ENCODE measurements around the gene MFRP. TPM values are rescaled to one million over a fixed set of nuclear protein-coding genes. Genes with fewer than 3 reads are reported as not detected.

The MFRP gene
- total and polyA plus RNA-seq, 9 of the 15 experiments (the other 6 are each of a cell fraction or from before 2014, with no cell fraction given) = not detected

DNA sequence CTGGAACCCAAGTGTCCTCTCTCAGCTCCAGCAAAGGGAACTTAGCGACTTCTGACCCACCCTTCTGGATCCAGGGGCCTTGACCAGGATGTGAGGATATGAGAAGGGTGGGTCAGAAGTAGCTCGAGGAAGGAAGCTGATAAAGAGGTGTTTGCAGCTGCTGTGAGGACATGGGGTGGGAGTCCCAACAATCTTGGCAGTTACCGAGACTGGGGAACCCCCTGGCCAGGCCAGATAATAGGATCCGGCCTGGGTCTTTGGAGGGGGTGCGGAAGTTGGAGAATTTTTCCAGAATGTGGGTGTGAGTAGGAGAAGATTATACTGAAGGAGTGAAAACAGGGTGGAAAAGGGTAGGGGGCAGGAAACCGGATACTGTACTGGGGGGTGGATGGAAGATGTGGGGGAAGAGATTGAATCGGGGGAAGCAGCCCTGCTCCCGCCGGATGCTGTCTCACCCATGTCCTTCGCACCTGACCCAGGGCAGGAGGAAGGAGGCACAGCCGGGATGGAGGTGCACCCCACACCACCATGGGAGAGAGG lies 26.7 kb downstream of the MFRP start (continued):
- TF ChIP-seq NR4A1 (CRISPR knock-in tag; IDR thresholded peaks at IDR 0.05) (no peak), NR4A1 (tag; IDR thresholded peaks at IDR 0.05) (no peak), HNRNPUL1 (IDR thresholded peaks at IDR 0.05; ENCODE audit: low read length) (no peak), ZNF197 (CRISPR knock-in tag; IDR thresholded peaks at IDR 0.05; ENCODE audit: low read depth) (no peak), CCAR2 (IDR thresholded peaks at IDR 0.05; ENCODE audit: low read depth, low read length) (no peak), SOX6 (IDR thresholded peaks at IDR 0.05) (no peak; the same call in 1 of the 2 replicates), SMARCE1 (IDR thresholded peaks at IDR 0.05) (peak; percentile 52; the same call in 1 of the 2 replicates), ARHGAP35 (IDR thresholded peaks at IDR 0.05; ENCODE audit: partially characterized antibody) (no peak), ZNF217 (CRISPR knock-in tag; IDR thresholded peaks at IDR 0.05) (no peak), BCOR (IDR thresholded peaks at IDR 0.05) (0 out of 2 replicates have a peak, but pooled peaks have one; percentile 18), RBM15 (IDR thresholded peaks at IDR 0.05; ENCODE audit: insufficient read depth, low read length) (no peak), BDP1 (IDR thresholded peaks at IDR 0.05; ENCODE audit: insufficient read depth, insufficient read length) (no peak)
- TF ChIP-seq, protein P1, sequence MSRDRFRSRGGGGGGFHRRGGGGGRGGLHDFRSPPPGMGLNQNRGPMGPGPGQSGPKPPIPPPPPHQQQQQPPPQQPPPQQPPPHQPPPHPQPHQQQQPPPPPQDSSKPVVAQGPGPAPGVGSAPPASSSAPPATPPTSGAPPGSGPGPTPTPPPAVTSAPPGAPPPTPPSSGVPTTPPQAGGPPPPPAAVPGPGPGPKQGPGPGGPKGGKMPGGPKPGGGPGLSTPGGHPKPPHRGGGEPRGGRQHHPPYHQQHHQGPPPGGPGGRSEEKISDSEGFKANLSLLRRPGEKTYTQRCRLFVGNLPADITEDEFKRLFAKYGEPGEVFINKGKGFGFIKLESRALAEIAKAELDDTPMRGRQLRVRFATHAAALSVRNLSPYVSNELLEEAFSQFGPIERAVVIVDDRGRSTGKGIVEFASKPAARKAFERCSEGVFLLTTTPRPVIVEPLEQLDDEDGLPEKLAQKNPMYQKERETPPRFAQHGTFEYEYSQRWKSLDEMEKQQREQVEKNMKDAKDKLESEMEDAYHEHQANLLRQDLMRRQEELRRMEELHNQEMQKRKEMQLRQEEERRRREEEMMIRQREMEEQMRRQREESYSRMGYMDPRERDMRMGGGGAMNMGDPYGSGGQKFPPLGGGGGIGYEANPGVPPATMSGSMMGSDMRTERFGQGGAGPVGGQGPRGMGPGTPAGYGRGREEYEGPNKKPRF (IDR thresholded peaks at IDR 0.05; ENCODE audit: low read depth, low read length) = no peak
- TF ChIP-seq, protein P2, sequence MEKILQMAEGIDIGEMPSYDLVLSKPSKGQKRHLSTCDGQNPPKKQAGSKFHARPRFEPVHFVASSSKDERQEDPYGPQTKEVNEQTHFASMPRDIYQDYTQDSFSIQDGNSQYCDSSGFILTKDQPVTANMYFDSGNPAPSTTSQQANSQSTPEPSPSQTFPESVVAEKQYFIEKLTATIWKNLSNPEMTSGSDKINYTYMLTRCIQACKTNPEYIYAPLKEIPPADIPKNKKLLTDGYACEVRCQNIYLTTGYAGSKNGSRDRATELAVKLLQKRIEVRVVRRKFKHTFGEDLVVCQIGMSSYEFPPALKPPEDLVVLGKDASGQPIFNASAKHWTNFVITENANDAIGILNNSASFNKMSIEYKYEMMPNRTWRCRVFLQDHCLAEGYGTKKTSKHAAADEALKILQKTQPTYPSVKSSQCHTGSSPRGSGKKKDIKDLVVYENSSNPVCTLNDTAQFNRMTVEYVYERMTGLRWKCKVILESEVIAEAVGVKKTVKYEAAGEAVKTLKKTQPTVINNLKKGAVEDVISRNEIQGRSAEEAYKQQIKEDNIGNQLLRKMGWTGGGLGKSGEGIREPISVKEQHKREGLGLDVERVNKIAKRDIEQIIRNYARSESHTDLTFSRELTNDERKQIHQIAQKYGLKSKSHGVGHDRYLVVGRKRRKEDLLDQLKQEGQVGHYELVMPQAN (IDR thresholded peaks at IDR 0.05; ENCODE audit: borderline replicate concordance) = no peak
- TF ChIP-seq, protein P3, sequence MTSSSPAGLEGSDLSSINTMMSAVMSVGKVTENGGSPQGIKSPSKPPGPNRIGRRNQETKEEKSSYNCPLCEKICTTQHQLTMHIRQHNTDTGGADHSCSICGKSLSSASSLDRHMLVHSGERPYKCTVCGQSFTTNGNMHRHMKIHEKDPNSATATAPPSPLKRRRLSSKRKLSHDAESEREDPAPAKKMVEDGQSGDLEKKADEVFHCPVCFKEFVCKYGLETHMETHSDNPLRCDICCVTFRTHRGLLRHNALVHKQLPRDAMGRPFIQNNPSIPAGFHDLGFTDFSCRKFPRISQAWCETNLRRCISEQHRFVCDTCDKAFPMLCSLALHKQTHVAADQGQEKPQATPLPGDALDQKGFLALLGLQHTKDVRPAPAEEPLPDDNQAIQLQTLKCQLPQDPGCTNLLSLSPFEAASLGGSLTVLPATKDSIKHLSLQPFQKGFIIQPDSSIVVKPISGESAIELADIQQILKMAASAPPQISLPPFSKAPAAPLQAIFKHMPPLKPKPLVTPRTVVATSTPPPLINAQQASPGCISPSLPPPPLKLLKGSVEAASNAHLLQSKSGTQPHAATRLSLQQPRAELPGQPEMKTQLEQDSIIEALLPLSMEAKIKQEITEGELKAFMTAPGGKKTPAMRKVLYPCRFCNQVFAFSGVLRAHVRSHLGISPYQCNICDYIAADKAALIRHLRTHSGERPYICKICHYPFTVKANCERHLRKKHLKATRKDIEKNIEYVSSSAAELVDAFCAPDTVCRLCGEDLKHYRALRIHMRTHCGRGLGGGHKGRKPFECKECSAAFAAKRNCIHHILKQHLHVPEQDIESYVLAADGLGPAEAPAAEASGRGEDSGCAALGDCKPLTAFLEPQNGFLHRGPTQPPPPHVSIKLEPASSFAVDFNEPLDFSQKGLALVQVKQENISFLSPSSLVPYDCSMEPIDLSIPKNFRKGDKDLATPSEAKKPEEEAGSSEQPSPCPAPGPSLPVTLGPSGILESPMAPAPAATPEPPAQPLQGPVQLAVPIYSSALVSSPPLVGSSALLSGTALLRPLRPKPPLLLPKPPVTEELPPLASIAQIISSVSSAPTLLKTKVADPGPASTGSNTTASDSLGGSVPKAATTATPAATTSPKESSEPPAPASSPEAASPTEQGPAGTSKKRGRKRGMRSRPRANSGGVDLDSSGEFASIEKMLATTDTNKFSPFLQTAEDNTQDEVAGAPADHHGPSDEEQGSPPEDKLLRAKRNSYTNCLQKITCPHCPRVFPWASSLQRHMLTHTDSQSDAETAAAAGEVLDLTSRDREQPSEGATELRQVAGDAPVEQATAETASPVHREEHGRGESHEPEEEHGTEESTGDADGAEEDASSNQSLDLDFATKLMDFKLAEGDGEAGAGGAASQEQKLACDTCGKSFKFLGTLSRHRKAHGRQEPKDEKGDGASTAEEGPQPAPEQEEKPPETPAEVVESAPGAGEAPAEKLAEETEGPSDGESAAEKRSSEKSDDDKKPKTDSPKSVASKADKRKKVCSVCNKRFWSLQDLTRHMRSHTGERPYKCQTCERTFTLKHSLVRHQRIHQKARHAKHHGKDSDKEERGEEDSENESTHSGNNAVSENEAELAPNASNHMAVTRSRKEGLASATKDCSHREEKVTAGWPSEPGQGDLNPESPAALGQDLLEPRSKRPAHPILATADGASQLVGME (CRISPR knock-in tag; IDR thresholded peaks at IDR 0.05) = no peak
- TF ChIP-seq, protein P4, sequence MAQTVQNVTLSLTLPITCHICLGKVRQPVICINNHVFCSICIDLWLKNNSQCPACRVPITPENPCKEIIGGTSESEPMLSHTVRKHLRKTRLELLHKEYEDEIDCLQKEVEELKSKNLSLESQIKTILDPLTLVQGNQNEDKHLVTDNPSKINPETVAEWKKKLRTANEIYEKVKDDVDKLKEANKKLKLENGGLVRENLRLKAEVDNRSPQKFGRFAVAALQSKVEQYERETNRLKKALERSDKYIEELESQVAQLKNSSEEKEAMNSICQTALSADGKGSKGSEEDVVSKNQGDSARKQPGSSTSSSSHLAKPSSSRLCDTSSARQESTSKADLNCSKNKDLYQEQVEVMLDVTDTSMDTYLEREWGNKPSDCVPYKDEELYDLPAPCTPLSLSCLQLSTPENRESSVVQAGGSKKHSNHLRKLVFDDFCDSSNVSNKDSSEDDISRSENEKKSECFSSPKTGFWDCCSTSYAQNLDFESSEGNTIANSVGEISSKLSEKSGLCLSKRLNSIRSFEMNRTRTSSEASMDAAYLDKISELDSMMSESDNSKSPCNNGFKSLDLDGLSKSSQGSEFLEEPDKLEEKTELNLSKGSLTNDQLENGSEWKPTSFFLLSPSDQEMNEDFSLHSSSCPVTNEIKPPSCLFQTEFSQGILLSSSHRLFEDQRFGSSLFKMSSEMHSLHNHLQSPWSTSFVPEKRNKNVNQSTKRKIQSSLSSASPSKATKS (CRISPR knock-in tag; IDR thresholded peaks at IDR 0.05) = no peak

Measured in K562 (cell line).